Activated T-cell treated with anti-CD3 and anti-CD28 coated beads, Interleukin-2, amount 50 U/mL, for 48 hours (primary cell): ENCODE data around the gene UBE2Q1.
A peak's percentile ranks its signal among the peaks of the same experiment; 100 is the strongest.
"Not testable (repeated sequence)": the region's sequence is repeated elsewhere in the genome, so short reads cannot be mapped to it uniquely, and the experiment has no call there.

Source experiments
- DNase-seq, 2 experiments: peaks; one replicate each; pipeline ENCODE4 v3.0.0-alpha.2; 2020

UBE2Q1 gene

DNA sequence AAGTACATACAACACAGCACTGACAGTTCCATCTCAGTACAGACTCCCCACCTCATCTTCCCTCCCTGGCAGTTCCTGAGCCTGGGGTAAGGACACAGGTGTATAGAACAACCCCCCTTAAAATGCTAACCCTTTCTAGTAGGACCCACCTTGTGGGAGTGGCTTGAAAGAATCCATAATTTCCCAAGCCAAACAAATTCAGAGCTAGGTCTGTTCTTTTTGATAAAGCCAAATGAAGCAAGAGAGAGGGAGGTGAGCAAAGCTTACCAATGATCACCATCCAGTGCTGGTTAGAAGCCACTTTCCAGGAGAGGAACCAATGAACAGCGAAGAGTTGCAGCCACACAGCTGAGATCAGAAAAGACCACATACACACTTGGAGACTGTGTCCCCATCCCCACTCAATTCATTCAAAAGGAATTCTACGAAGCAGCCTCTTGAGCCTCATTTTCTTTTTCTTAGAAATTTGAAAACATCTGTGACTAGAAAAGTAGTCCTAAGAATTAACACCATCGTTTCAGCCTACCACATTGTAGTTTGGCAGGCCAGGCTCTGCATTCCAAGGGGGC lies 9.2 kb downstream of the UBE2Q1 start:
- no peak for DNase-seq

DNA sequence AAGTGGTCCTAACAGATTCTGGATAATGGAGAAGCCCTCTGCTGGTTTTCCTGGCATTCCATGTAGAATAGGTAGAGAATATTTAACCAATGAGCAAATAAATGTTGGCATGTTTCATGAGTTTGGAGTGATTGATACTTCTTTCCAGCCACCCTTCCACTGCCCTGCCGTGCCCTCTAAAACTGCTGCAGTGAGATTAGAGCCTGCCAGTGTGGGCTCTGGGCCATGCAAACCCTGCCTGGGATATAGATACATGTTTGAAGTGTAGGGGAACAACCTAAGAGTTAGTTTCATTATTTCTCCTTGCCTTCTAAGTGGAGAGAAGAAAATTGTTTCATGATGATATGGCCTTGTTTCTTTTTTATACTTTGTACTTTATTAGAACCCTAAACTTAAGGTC lies 10.4 kb downstream of the UBE2Q1 start:
- DNase-seq = no peak

DNA sequence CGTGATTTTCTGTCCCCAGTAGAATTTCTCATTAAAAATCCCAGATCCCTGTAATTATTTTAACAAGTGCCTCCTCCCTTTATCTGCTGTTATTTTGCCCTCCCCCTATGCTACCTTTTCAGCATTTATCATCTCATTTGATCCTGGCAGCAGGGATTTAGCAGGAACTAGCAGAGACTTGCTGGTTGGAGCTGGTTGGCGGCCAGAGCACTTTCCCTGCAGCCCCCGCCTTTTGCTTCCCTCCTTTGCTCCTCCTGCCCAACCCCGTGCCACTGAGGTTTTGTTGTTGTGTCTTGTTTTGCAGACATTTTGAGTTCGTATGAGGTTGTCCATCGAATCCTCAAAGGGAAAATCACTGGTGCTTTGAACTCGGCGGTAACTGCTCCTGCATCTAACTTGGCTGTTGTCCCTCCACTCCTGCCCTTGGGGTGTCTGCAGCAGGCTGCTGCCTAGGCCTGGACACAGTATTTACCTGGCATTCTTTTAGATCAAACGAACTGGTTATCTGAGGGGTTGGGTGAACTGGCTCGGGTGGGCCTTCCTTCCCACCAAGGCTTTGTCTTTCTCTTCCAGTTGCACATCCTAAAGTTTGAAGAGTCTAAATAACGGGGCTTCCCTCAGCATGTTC lies 11.2 kb downstream of the UBE2Q1 start:
- no peak for DNase-seq

DNA sequence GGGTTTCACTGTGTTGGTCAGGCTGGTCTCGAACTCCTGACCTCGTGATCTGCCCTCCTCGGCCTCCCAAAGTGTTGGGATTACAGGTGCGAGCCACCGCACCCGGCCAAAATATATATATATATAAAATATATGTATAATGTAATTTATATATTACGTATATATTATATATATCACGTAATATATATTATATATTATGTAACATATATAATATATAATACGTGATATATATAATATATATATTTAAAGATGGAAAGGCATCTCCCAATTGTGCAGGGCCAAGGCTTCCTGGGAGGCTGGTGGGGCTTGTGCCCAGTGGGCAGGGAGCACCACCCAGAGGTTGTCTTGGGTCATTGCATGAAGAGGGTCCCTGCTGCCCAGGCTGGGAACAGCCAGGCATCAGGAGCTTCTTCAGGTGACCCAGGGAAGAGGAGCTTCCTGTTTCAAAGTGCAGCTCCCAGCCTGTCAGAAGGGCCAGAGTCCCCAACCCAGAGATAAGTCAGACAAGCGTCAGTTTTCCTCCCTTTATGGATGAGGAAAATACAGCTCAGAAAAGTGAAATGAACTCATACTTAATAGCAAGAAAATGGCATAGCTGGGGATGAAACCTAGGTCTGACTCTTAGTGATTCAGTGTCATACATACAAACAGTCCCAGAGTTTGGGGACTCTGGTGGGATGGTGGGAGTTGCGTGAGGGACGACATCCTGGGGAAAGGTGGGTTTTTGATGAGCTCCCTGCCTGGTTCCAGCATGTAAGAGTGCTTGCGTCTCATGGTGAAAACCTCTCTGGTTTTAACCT lies 12.0 kb downstream of the UBE2Q1 start:
- DNase-seq = peak; percentile 69 to 78

DNA sequence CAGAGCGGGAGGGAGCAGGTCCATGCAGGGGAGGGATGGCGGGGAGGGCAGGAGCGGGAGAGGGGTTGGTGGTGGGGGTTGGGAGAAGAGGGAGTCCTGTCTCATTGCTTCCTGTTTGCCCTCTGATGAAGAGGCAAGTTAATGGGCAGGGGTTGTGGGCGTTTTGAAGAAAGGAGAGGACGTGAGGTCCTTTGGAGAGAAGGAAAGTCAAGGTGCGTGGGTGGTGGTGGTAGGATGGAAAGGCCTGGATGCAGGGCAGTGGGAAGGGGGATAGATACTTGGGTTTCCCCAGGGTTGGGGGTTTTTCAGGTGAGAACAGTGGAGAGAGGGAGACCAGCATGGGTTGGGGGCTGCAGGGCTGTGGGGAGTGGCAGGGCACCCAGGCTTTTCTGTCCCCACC lies 17.2 kb downstream of the UBE2Q1 start:
- no peak for DNase-seq

DNA sequence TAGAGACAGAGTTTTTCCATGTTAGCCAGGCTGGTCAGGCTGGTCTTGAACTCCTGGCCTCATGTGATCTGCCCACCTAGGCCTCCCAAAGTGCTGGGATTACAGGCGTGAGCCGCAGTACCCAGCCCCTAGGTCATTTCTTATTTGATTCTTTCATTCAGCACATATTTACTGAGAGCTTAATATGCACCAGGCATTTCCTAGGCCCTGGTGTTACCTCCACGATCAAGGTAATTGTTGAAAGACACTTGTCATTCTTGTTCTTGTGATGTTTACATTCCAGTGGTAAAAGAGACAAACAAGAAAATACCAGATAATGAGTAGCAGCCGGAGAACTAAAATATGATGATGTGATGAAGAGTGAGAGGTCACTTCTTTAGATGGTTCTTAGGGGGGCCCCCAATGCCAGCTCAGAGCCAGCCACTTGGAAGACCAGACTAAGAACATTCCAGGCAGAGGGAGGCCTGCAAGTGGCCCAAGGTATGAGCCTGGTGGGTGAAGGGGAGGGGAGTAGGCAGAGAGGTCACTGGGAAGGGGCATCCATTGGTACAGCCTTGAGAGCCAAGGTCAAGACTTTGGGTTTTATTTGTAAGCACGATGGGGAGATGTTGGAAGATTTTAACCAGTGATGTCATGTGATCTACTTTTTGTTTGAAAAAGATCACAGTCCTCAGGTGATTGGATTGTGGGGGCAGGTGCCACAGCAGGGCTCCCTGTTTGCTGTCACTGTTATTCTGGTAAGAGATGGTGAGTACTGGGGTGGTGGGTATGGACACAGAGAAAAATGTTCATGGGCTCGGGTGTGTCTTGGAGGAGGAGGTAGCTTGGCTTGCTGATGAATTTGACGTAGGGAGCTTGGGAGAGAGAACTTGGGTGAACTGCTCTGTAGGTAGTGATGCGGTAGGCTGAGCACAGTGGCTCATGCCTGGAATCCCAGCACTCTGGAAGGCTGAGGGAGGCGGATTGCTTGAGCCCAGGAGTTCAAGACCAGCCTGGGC lies 18.7 kb downstream of the UBE2Q1 start:
- DNase-seq = no peak

DNA sequence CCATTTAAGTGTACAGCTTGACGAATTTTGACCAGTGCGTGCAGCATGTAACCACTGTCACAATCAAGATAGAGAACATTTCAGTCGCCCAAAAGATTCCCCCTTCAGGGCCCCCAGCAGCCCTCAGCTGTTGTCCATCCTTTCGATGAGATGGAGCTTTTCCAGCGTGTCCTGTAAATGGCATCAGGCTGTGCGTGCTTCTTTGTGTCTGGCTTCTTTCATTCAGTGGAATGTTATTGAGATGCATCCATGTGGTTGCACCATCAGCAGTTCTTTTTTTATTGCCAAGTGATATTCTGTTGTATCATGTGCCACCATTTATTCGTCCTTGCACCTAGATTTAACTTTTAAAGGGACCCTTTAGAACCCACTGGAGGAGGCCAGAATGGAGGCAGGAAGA lies 21.9 kb downstream of the UBE2Q1 start:
- no peak for DNase-seq

DNA sequence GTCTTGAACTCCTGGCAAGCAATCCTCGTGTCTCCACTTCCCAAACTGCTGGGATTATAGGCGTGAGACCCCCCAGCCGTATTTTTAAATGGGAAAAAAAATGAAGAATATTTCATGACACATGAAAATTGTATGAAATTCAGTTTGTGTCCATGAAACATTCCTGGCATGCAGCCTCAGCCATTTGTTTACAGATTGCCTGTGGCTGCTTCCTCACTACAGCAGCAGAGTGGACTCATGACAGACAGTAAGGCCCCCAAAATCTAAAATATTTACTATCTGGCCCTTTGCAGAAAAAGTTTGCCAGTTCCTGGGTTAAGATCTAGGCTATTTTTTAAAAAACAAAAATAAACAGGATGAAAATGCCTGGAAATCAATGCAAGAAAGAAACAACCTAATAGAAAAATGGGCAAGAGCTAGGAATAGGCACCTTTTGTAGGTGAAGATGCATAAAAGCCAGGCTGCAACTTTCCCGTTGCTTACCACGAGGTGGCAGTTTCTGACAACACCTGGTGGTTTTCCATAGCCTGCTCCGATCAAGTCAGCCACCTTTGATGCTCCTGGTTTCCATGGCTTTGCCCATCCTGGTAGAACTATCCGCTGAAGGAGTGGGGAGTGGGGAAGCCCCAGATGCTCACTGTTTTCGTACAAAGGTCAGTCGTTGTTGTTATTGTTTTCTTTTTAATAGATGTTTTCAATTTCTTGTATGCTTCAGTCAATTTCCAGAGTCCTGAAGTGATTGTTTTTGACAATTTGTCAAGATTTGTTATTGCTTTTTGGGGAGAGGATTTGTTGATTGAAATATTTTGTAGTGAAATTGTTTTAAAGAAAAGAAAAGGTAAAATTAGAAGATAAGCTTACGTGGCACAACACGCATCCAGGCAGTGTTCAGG lies 24.3 kb downstream of the UBE2Q1 start:
- DNase-seq = no peak

DNA sequence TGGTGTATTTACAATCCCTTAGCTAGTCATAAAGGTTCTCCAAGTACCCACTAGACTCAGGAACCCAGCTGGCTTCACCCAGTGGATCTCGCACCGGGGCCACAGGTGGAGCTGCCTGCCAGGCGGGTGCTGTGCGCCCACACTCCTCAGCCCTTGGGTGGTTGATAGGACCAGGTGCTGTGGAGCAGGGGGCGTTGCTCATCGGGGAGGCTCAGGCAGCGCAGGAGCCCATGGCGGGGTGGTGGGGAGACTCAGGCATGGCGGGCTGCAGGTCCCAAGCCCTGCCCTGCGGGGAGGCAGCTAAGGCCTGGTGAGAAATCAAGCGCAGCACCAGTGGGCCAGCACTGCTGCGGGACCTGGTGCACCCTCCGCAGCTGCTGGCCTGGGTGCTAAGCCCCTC lies 26.5 kb downstream of the UBE2Q1 start:
- not testable (repeated sequence) for DNase-seq

DNA sequence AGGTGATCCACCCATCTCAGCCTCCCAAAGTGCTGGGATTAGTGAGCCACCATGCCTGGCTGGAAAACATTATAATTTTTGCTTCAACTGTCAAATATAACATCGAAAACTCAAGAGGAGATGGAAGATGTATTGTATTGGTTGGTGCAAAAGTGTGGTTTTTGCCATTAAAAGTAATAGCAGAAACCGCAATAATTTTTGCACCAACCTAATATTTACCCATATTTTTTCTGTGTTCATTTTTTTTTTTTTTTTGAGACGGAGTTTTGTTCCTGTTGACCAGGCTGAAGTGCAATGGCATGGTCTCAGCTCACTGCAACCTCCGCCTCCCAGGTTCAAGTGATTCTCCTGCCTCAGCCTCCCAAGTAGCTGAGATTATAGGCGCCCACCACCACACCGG lies 29.2 kb downstream of the UBE2Q1 start:
- DNase-seq = no peak

DNA sequence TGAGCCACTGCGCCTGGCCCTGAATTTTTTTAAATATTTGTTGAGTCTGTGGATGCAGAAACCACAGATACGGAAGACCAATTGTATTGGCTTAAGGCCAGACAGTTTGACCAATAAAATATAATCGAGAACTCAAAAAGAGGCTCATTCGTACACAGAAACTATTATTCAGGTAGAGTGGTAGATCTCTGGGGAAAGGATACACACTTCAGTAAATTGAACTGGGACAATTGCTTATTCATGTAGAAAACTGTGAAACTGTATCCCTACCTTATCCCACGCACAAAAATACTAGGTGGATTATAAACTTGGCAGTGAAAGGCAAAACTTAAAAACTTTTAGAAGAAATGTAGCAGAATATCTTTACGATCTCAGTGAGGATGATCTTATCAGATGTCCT lies 31.3 kb downstream of the UBE2Q1 start:
- no peak for DNase-seq

DNA sequence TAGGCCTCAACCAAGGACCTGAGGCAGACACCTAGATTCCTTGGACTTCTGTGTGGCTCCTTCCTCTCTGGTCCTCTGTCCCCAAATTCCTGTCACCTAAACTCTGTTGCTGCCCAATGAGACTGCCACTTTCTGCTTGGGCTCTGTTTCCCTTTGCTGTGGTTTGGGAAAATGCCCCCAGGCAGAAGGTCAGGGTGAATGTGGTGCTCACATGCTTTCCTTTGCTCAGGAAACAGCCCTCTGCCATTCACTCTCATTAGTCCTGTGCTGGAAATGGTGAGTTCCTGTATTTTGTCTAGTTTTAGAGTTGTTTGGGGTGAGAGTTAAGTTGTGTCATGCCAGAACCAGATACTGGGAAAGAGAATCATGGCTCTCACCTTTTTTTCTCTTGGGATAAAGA lies 33.6 kb downstream of the UBE2Q1 start:
- DNase-seq = no peak

DNA sequence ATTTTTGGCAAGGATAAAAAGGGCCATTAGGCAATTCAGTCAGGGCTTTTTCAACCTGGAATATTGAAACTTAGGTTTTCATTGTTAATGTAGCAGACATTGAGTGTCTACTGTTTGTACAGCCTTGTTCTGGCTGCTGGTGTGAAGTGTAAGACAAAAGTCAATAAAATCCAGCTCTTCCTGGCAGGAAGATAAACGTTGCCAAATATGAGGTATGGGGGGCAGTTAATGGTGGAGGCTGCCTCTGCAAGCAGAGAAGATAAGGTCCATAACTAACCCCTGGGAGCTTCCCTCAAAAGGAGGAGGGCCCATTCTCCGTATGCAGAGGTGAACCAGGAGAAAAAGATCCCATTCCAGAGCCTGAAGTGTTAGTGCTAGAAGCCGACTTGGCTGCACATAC lies 36.8 kb downstream of the UBE2Q1 start:
- DNase-seq = no peak

DNA sequence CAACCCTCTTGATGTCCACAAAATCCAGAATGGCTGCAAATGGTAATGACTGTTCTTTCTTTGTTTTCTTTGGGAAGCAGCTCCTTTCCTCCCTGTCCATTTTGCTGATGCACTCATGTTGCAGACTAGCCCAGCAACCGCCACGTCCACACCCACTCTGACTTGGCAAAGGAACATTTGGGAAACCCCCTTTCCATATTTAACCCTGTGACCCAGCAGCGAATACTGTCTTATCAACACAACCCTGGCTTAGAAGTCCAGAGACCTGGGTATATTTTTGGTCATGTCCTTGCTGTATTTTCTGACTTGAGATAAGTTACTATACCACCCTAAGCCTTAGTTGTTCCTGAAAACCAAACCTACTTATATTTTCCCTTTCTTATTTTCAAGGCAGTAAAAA lies 38.1 kb downstream of the UBE2Q1 start:
- no peak for DNase-seq

DNA sequence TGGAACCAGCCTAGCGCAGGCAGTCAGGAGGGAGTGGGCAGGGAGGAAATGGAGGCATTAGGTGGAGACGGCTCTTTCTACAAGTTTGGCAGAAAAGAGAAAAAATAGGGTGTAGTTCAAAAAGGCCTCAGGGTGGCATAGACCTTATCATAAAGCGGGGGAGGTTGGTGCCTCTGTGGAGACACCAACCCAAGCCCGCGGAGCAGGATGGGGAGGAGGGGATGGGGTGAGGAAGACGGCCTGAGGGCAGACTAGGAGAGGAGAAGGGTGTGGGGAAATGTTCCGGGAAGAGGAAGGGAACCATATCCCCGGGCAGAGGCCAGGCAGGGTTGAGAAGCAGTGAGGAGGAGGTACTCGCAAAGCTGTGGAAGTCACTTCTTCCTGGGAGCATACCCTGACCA lies 38.9 kb downstream of the UBE2Q1 start:
- no peak for DNase-seq

DNA sequence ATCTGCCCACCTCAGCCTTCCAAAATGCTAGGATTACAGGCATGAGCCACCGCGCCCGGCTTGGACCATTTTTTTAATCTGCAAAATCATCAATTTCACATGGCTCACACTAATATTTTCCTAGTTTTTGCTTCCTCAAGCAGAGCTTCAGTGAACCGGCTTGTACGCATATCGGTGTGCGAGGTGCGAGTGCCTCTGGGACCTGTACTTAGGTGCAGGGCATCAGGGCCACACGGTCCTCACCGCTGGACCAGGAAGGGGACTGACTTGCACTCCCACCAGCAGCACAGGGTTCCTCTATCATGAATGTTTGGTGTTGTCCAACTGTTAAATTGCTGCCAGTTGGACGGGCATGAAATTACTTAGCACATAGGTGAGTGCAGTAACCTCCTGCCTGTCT lies 40.8 kb downstream of the UBE2Q1 start:
- no peak for DNase-seq

DNA sequence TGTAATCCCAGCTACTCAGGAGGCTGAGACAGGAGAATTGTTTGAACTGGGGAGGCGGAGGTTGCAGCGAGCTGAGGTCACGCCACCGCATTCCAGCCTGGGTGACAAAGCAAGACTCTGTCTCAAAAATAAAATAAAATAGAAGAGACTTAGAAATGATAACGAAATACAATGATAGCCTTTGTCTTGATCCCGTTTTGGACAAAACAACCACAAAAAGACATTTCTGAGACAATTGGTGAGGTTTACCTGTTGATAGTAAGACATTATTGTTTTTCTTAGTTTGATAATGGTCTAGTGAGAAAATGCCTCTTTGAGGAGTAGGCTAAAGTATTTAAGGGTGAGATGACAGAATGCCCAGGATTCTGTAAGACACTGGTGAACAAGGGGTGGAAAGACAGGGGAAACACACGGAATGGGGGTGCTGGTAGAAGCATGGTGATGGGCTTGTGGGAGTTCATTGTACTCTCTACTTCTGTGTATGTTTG lies 44.4 kb downstream of the UBE2Q1 start:
- DNase-seq = no peak

DNA sequence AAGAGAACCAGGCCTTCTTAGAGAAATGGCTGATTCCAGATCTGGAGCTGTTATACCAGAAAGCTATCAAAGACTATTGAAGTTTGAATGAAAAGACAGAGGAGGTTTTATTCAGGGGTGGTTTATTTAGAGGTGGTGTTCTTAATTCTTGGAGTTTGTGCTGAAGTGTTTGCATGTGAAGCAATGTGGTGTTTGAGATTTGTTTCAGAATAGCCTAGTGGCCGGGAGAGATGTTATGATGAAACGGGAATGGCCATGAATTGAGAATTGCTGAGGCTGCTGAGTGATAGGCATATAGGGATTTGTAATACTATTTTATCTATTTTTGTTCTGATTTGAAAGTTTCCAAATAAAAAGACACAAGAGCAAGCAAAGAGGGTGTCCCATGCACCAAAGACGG lies 45.7 kb downstream of the UBE2Q1 start:
- no peak for DNase-seq

DNA sequence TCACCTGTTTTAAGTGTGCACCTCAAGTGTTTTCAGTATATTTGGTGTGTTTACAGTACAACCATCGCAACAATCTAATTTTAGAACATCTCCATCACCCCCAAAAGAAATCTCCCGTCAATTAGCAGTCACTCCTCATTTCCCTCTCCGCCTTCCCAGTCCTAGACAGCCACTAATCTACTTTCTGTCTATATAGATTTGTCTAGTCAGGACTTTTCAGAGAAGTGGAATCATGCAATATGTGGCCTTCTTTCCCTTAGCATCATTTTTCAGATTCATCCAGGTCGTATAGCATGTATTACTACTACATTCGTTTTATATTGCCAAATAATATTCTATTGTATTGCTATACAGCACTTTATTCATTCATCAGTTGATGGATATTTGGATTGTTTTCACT lies 54.6 kb downstream of the UBE2Q1 start:
- no peak for DNase-seq

DNA sequence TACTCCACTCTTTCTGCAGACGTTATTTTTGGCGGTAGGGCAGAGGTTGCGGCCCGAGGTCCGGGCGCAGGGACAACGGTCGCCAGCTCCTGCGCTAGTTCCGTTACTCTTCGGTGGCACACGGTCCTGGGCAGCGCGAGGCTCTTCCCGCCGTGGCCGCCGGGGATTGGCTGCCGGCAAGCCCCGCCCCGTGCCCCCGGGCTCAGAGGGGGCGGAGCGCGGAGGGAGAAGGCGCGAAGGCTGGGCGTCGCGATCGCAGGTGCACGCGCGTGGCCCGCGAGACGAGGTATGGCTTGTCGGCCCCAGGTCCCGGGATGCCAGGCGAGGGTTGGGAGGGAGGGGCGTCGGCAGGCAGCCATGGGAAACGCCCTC lies 55.7 kb downstream of the UBE2Q1 start:
- DNase-seq = no peak

DNA sequence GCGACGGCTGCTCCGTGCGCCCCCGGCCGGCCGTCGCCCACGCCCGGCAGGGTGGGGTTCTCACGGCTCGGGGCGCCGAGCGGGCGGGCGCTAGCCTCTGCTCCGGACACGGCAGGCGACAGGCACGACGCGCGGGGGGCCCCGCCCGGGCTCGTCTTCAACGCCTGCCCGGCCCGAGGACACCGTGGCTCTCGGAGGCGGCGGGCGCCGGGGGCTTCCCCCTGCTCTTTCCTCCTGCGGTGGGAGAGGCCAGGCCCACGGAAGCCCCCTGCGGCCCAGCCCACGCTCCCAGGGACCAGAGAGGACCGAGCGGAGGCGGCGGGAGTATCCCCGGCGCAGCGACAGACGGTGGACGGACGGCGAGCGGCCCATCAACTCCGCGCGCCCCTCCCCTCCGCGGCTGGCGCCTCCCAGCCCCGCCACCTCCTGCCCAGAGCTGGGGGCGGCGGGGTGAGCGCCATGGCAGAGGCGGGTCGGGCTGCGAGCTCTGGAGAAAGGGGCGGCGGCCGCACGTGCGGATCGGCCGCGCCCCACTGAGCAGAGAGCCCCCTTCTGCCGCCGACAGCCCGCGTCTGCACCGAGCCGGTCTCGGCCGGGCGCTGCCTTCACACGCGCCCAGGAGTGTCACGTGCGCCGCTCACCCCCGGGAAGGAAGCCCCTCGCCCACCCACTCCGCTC lies 56.3 kb downstream of the UBE2Q1 start, which contains the start of the genes SHE and TDRD10:
Gene SHE (minus strand): TSS at position 347 of the 678 bp plus-strand sequence. CDS start 386 bp downstream, outside the sequence.
Gene TDRD10 (plus strand): TSS at position 154 of the 678 bp plus-strand sequence. CDS start 4,685 bp downstream, outside the sequence.
- peak in 1 of 2 experiments; percentile 33 for DNase-seq
